GM12873 (cell line): Measurements from ENCODE around the gene FCAMR.

Experiments
- CTCF ChIP-seq: IDR thresholded peaks from 2 replicates; pipeline ENCODE4 v1.5.1; 2012; ENCODE audit warnings: low read depth, mild to moderate bottlenecking, moderate library complexity, low read length, control low read depth; ENCODE audit not compliant: insufficient read depth; ENCODE audit errors: missing control alignments

FCAMR gene

GRCh38 chr1:206940588-206940936, 29.7 kb downstream of the FCAMR start:
- no peak for TF ChIP-seq CTCF

- TF ChIP-seq CTCF = no peak
Measured at GRCh38 chr1:206939841-206940587, 30.2 kb downstream of the FCAMR start.

GRCh38 chr1:206939131-206939530, 31.1 kb downstream of the FCAMR start:
- no peak for TF ChIP-seq CTCF

- peak; percentile 14 for TF ChIP-seq CTCF
Measured at GRCh38 chr1:206937425-206937824, 32.8 kb downstream of the FCAMR start.

- peak; percentile 63 for TF ChIP-seq CTCF
Measured at GRCh38 chr1:206935491-206936067, 34.7 kb downstream of the FCAMR start.

GRCh38 chr1:206933333-206933945, 36.8 kb downstream of the FCAMR start:
- TF ChIP-seq CTCF = peak; percentile 88

- no peak for TF ChIP-seq CTCF
Measured at GRCh38 chr1:206932177-206932576, 38.1 kb downstream of the FCAMR start.
